HL-60 (cell line): ENCODE data around the gene PKD1L1.

Experiments used
- CTCF ChIP-seq: IDR thresholded peaks from one replicate; pipeline ENCODE4 v1.5.1; 2011; ENCODE audit warnings: low read length, control low read depth, inconsistent platforms; ENCODE audit not compliant: insufficient read depth
- GABPA ChIP-seq: IDR thresholded peaks from 2 replicates; pipeline ENCODE4 v1.6.1; 2012; ENCODE audit warnings: low read depth
- POLR2AphosphoS5 ChIP-seq: IDR thresholded peaks from 2 replicates; pipeline ENCODE4 v1.6.1; 2012; ENCODE audit warnings: low read depth
- TF ChIP-seq, protein P1 (sequence below): IDR thresholded peaks from 2 replicates; pipeline ENCODE4 v1.6.1; 2012; ENCODE audit warnings: low read depth; ENCODE audit not compliant: insufficient replicate concordance

- TF ChIP-seq CTCF (no peak), POLR2AphosphoS5 (no peak), GABPA (no peak)
- TF ChIP-seq, protein P1, sequence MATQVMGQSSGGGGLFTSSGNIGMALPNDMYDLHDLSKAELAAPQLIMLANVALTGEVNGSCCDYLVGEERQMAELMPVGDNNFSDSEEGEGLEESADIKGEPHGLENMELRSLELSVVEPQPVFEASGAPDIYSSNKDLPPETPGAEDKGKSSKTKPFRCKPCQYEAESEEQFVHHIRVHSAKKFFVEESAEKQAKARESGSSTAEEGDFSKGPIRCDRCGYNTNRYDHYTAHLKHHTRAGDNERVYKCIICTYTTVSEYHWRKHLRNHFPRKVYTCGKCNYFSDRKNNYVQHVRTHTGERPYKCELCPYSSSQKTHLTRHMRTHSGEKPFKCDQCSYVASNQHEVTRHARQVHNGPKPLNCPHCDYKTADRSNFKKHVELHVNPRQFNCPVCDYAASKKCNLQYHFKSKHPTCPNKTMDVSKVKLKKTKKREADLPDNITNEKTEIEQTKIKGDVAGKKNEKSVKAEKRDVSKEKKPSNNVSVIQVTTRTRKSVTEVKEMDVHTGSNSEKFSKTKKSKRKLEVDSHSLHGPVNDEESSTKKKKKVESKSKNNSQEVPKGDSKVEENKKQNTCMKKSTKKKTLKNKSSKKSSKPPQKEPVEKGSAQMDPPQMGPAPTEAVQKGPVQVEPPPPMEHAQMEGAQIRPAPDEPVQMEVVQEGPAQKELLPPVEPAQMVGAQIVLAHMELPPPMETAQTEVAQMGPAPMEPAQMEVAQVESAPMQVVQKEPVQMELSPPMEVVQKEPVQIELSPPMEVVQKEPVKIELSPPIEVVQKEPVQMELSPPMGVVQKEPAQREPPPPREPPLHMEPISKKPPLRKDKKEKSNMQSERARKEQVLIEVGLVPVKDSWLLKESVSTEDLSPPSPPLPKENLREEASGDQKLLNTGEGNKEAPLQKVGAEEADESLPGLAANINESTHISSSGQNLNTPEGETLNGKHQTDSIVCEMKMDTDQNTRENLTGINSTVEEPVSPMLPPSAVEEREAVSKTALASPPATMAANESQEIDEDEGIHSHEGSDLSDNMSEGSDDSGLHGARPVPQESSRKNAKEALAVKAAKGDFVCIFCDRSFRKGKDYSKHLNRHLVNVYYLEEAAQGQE, result no peak
Measured at GRCh38 chr7:47844311-47844710, 104.0 kb downstream of the PKD1L1 start.
